ENCODE results near the gene ATXN1L.

- TF ChIP-seq BHLHE40 (IDR thresholded peaks at IDR 0.05; ENCODE audit: borderline replicate concordance) (no peak), FOXM1 (IDR thresholded peaks at IDR 0.05; ENCODE audit: borderline replicate concordance) (no peak)
Measured at GRCh38 chr16:71889147-71889546, 43.4 kb downstream of the ATXN1L start.

All from HEK293T (cell line).